Prostate gland (tissue), 2 donors: Measurements from ENCODE around the gene YY1AP1.

Experiments
- CTCF ChIP-seq, 4 experiments: fragments of 200-600 bp in 2 of 4; fragments of 450-650 bp in 2 of 4; sonication (generic) in 2 of 4; IDR thresholded peaks; 1 replicate in 3 of 4; 2 replicates in 1 of 4; pipeline ENCODE4 v1.5.1; 2016 to 2019; ENCODE audit warnings: antibody characterized with exemption in 4 of 4, mild to moderate bottlenecking in 2 of 4, moderate library complexity in 2 of 4
- POLR2A ChIP-seq: fragments of 450-650 bp; IDR thresholded peaks from one replicate; pipeline ENCODE4 v1.6.1; 2016; ENCODE audit warnings: antibody characterized with exemption, mild to moderate bottlenecking
- POLR2AphosphoS5 ChIP-seq: sonication (generic); formaldehyde crosslinking; IDR thresholded peaks from one replicate; pipeline ENCODE4 v1.6.1; 2017; ENCODE audit warnings: antibody characterized with exemption

DNA sequence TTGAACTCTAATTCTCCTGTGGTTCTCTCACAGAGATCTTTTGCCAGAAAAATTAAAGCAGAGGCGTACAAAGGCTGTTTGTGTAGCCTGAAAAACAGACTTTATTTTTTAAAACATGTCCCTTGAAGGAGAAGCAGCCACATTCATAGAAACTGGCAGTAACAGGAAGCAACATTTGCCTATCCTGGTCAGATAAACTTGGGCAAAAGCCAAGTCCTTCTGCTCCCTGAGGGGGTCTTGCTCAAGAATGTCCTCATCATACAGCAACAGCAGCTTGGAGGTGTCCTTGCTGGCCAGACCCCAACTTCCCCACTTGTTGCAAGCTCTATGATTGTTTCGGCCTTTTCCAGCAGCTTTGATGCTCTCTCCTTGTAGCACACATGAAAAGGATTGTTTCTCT lies 42.3 kb downstream of the YY1AP1 start:
- TF ChIP-seq CTCF (IDR thresholded peaks at IDR 0.05) = no peak
- TF ChIP-seq POLR2A = no peak
- TF ChIP-seq POLR2AphosphoS5 = no peak
